ENCODE results near the gene SURF6. TPM values are rescaled to one million over a fixed set of nuclear protein-coding genes. Genes with fewer than 3 reads are reported as not detected.
"Not testable (repeated sequence)": the region's sequence is repeated elsewhere in the genome, so short reads cannot be mapped to it uniquely, and the experiment has no call there.

Gene SURF6
- total RNA-seq, 4 donors from 2014 or later = 15.0 to 36.2 (median 27.5) TPM

GRCh38 chr9:133377721-133378216 is 41.8 kb upstream of the SURF6 start:
- intact Hi-C loops (cut with DNase I) = no loop called here
- WGBS = 90% methylated on average over 4 of the region's 6 CpGs
- DNase-seq (ENCODE audit: extremely low spot score) = no peak
- H3K36me3 ChIP-seq = peaks cover 0 to 8% (median 7%) of the 10 kb centered on the region in 4 donors
- no peak overlapping the region for H3K4me3 ChIP-seq
- H3K27me3 ChIP-seq = no peaks in the 10 kb centered on the region
- H3K27ac ChIP-seq (replicated peaks in 1 of 4) = no peak overlapping the region
- no peaks in the 10 kb centered on the region for H3K9me3 ChIP-seq
- H3K4me1 ChIP-seq = peaks cover 24 to 33% (median 31%) of the 10 kb centered on the region in 4 donors
- no peak for TF ChIP-seq POLR2A (IDR thresholded peaks at IDR 0.05; ENCODE audit: low read depth)
- TF ChIP-seq POLR2AphosphoS5 (IDR thresholded peaks at IDR 0.05) = no peak
- no peak for TF ChIP-seq EP300 (IDR thresholded peaks at IDR 0.05)
- no peak for TF ChIP-seq CTCF (IDR thresholded peaks at IDR 0.05)

- DNase-seq (ENCODE audit: extremely low spot score); intact Hi-C loops (cut with DNase I); H3K4me3 ChIP-seq; H3K27me3 ChIP-seq; H3K9me3 ChIP-seq: not testable (repeated sequence)
- 89% methylated on average over 13 of the region's 14 CpGs for WGBS
- H3K36me3 ChIP-seq = peaks cover 0 to 12% (median 10%) of the 10 kb centered on the region in 4 donors
- peaks cover 29 to 38% (median 36%) of the 10 kb centered on the region in 4 donors for H3K4me1 ChIP-seq
- peak overlapping the region in 1 of 4 donors; percentile 21 for H3K27ac ChIP-seq (replicated peaks in 1 of 4)
These were observed 41.3 kb upstream of the SURF6 start for GRCh38 chr9:133377280-133377679.

GRCh38 chr9:133375724-133376654 is 40.0 kb upstream of the SURF6 start, which contains the start of the genes STKLD1 and SURF4:
Gene STKLD1 (plus strand): TSS chr9:133376366. CDS start chr9:133376474, 108 bp downstream.
Gene SURF4 (minus strand): TSS chr9:133376060. CDS start chr9:133375969, 91 bp downstream.
- Histone ChIP-seq H3K27ac (replicated peaks in 1 of 4) (peak within 1 kb of the TSS; percentile 92 to 97 (median 96)), H3K9me3 (no peaks in the 10 kb centered on the region), H3K36me3 (peaks cover 0 to 16% (median 10%) of the 10 kb centered on the region in 4 donors), H3K27me3 (no peaks in the 10 kb centered on the region), H3K4me3 (peak within 1 kb of the TSS; percentile 81 to 98 (median 93)), H3K4me1 (peaks cover 42 to 51% (median 49%) of the 10 kb centered on the region in 4 donors)
- WGBS = no CpG with 5 or more reads among the region's 120 CpGs
- peak; percentile 98 for DNase-seq (ENCODE audit: extremely low spot score)
- intact Hi-C loops (cut with DNase I) = no loop called here
- peak in 1 of 3 experiments; percentile 24 for TF ChIP-seq CTCF (IDR thresholded peaks at IDR 0.05)
- no peak for TF ChIP-seq EP300 (IDR thresholded peaks at IDR 0.05)
- TF ChIP-seq POLR2A (IDR thresholded peaks at IDR 0.05; ENCODE audit: low read depth) = peak; percentile 68
- TF ChIP-seq POLR2AphosphoS5 (IDR thresholded peaks at IDR 0.05) = peak; percentile 82 to 85

- H3K4me3 ChIP-seq = peak overlapping the region; percentile 81 to 98 (median 93)
- H3K27me3 ChIP-seq = no peaks in the 10 kb centered on the region
- intact Hi-C loops (cut with DNase I) = no loop called here
- TF ChIP-seq EP300 (IDR thresholded peaks at IDR 0.05) (no peak), POLR2AphosphoS5 (IDR thresholded peaks at IDR 0.05) (no peak), CTCF (IDR thresholded peaks at IDR 0.05) (no peak), POLR2A (IDR thresholded peaks at IDR 0.05; ENCODE audit: low read depth) (no peak)
- no peaks in the 10 kb centered on the region for H3K9me3 ChIP-seq
- peaks cover 0 to 24% (median 15%) of the 10 kb centered on the region in 4 donors for H3K36me3 ChIP-seq
- WGBS = 2% methylated on average over 3 of the region's 39 CpGs
- peaks cover 46 to 58% (median 57%) of the 10 kb centered on the region in 4 donors for H3K4me1 ChIP-seq
- peak overlapping the region; percentile 92 to 97 (median 96) for H3K27ac ChIP-seq (replicated peaks in 1 of 4)
- DNase-seq (ENCODE audit: extremely low spot score) = no peak
These were observed 39.2 kb upstream of the SURF6 start for GRCh38 chr9:133375116-133375723.
